GM20000 (cell line): ENCODE measurements around the gene JMJD1C.
A peak's percentile ranks its signal among the peaks of the same experiment; 100 is the strongest.

ENCODE experiments used
- DNase-seq: peaks from one replicate; pipeline ENCODE4 v3.0.0; 2012; ENCODE audit warnings: low spot score
- TF ChIP-seq, protein P1 (sequence below): IDR thresholded peaks from 2 replicates; pipeline ENCODE4 v1.5.1; 2012; ENCODE audit warnings: mild to moderate bottlenecking, control low read depth; ENCODE audit errors: extremely low read depth, missing control alignments

JMJD1C gene

GRCh38 chr10:63206997-63207811 lies 258.6 kb downstream of the JMJD1C start:
- DNase-seq, result peak; percentile 16
- TF ChIP-seq, protein P1, sequence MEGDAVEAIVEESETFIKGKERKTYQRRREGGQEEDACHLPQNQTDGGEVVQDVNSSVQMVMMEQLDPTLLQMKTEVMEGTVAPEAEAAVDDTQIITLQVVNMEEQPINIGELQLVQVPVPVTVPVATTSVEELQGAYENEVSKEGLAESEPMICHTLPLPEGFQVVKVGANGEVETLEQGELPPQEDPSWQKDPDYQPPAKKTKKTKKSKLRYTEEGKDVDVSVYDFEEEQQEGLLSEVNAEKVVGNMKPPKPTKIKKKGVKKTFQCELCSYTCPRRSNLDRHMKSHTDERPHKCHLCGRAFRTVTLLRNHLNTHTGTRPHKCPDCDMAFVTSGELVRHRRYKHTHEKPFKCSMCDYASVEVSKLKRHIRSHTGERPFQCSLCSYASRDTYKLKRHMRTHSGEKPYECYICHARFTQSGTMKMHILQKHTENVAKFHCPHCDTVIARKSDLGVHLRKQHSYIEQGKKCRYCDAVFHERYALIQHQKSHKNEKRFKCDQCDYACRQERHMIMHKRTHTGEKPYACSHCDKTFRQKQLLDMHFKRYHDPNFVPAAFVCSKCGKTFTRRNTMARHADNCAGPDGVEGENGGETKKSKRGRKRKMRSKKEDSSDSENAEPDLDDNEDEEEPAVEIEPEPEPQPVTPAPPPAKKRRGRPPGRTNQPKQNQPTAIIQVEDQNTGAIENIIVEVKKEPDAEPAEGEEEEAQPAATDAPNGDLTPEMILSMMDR, result no peak

DNA sequence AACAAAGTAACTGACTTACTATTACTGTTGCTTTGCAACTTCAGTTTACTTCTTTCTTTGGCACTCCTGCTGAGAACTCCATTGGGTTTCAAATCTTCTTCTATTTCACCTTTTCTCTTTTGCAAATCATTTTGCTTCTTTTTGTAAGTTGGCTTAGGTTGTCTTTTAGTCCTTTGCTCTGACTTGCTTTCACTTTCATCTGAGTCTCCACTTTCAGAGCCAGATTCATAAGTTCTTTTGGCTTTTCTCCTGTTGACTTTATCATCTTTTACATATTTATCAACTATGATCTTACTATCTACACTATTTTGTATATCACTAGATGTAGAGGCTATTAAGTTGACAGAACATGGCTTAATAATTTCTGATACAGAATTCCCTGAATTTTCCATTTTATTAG lies 259.2 kb downstream of the JMJD1C start:
- DNase-seq, result peak; percentile 15
- TF ChIP-seq, protein P1, result no peak

DNA sequence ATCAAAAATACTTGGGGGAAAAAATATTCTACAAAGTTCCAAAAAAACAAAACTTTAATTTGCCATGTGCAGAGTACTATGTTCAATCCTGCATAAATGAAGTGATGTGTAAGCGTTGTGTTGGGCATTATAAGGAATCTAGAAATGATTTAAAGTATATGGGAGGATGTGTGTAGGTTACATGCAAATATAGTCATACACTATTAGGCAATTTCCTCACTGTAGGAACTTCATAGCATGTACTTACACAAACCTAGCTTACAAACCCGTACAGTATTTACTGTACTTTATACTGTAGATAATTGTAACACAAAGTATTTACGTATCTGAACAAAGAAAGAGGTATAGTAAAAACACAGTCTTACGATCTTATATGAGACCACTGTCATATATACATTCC lies 260.4 kb downstream of the JMJD1C start:
- TF ChIP-seq, protein P1, result no peak
- no peak for DNase-seq

DNA sequence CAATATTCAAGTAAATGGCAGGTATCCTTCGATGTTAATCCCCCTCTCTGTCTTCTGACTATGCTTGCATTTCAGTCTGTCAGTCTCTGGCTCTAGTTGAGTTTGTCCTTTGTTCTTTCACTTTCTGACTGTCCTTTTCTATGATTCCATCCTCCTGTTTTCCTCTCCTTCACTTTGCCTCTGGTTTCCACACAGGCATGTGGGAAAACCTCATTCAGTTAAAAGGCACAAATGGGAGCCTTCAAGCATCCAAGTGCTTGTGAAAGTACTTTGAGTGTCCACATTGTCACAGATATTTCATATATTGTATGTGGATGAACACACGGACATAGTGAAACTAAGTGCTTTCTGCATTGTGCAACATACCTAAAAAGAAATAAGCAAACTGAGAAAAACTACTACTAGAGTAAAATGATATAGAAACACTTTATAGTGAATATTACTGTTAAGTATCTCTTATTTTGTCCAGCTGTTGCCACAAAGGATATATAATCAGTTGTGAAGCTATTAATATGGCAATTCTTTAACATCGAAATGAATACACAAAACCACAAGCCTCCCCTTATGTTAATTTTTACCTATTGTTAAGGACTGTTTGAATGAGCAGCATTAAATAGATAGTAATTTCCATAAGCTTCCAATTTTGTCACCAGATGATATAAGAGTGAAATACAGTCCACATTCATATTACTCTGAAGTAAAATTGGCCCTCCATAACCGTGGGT lies 260.9 kb downstream of the JMJD1C start:
- DNase-seq, result peak; percentile 15

DNA sequence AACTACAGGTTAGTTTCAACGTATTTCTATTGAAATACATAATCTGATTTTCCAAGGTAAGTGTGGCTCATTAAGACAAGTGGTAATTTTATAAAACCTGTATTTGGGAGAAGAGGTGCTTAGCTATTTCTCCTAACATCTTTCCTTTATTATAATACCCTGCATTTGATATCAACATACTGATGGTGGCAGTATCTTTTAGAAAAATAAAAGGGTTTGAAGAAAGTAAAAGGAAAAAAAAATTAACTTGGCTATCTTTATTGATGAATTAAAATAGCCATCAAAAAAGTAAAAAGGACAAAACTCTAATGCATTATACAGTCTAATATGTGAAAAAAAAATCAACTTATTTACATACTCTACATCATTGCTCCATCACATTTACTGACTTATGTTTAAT lies 264.7 kb downstream of the JMJD1C start:
- DNase-seq, result no peak
- TF ChIP-seq, protein P1, result no peak

More for the DNA sequence above, 260.9 kb downstream of the JMJD1C start:
- TF ChIP-seq, protein P1, result no peak

GRCh38 chr10:63200431-63200830 lies 265.3 kb downstream of the JMJD1C start:
- TF ChIP-seq, protein P1, result no peak
- DNase-seq, result no peak

GRCh38 chr10:63199716-63200115 lies 266.1 kb downstream of the JMJD1C start:
- no peak for DNase-seq
- TF ChIP-seq, protein P1, result no peak
